A549 (cell line): ENCODE data around the gene DSCAML1. TPM values are rescaled to one million over a fixed set of nuclear protein-coding genes. Genes with fewer than 3 reads are reported as not detected.
A peak's percentile ranks its signal among the peaks of the same experiment; 100 is the strongest.

Experiments
- ATAC-seq, 2 experiments: fragments of 200-7000 bp in 1 of 2; fragments of >200 bp in 1 of 2; cut with Nextera tagmentation in 1 of 2; cut with Tn5 transposase in 1 of 2; 3 replicates each; pipeline versions ENCODE4 v1.8.0 to v1.9.1; 2018 to 2020; ENCODE audit warnings: mild to moderate bottlenecking in 1 of 2, moderate library complexity in 1 of 2
- CTCF ChIA-PET: fragments of 300-600 bp; sonication (Branson Sonifier 250); formaldehyde crosslinking; extraction: SDS; loops from one replicate; lab custom pipeline; 2021; ENCODE audit warnings: antibody characterized with exemption, inconsistent platforms; lab: Yijun Ruan, JAX
- POLR2A ChIA-PET: fragments of 350-600 bp; formaldehyde crosslinking; extraction: SDS; loops from one replicate; lab custom pipeline; 2021; ENCODE audit warnings: antibody characterized with exemption, inconsistent platforms; lab: Yijun Ruan, JAX
- DNase-seq, 2 experiments: peaks; one replicate each; pipeline versions ENCODE4 v3.0.0 to v3.0.0-alpha.2; 2011 to 2016; ENCODE audit warnings: low read depth in 1 of 2, low spot score in 1 of 2
- FAIRE-seq: peaks from 2 replicates; lab custom pipeline; 2011; peaks lifted over from hg19 to GRCh38; lab: Jason Lieb, UNC
- H3K27ac ChIP-seq, 2 experiments: fragments of >200 bp; sonication (Bioruptor Twin); formaldehyde crosslinking; 3 replicates each; pipeline ENCODE4 v1.5.1; 2016 to 2017
- H3K4me1 ChIP-seq: fragments of >200 bp; sonication (Bioruptor Twin); formaldehyde crosslinking; 3 replicates; pipeline ENCODE4 v1.6.1; 2016
- H3K4me2 ChIP-seq: fragments of >200 bp; sonication (Bioruptor Twin); formaldehyde crosslinking; 3 replicates; pipeline ENCODE4 v1.6.1; 2016
- H3K4me3 ChIP-seq: fragments of >200 bp; sonication (Bioruptor Twin); formaldehyde crosslinking; 3 replicates; pipeline ENCODE4 v1.5.1; 2016
- H3K9me3 ChIP-seq: fragments of >200 bp; sonication (Bioruptor Twin); formaldehyde crosslinking; 3 replicates; pipeline ENCODE4 v1.6.1; 2016
- BHLHE40 ChIP-seq: IDR thresholded peaks from 2 replicates; pipeline ENCODE4 v1.6.1; 2012; ENCODE audit warnings: low read depth, low read length, inconsistent platforms
- CBX2 ChIP-seq: fragments of 200-600 bp; sonication (generic); IDR thresholded peaks from 2 replicates; pipeline ENCODE4 v1.6.1; 2016; ENCODE audit warnings: low read depth, mild to moderate bottlenecking, borderline replicate concordance
- CBX8 ChIP-seq: fragments of 200-600 bp; sonication (generic); IDR thresholded peaks from 2 replicates; pipeline ENCODE4 v1.6.1; 2016
- CEBPB ChIP-seq, 2 experiments: fragments of >200 bp in 1 of 2; sonication (Bioruptor Twin) in 1 of 2; formaldehyde crosslinking in 1 of 2; IDR thresholded peaks; 2 replicates each; pipeline ENCODE4 v1.6.1; 2012 to 2016
- CHD2 ChIP-seq: fragments of 150-350 bp; IDR thresholded peaks from 2 replicates; pipeline ENCODE4 v1.6.1; 2014; ENCODE audit warnings: low read length; ENCODE audit not compliant: partially characterized antibody
- CTCF ChIP-seq: fragments of >200 bp; sonication (Bioruptor Twin); formaldehyde crosslinking; IDR thresholded peaks from 3 replicates; pipeline ENCODE4 v1.5.1; 2016
- EHMT2 ChIP-seq: fragments of 200-600 bp; sonication (generic); IDR thresholded peaks from 2 replicates; pipeline ENCODE4 v1.6.1; 2016; ENCODE audit warnings: antibody characterized with exemption, low read depth, mild to moderate bottlenecking, moderate library complexity
- EP300 ChIP-seq, 2 experiments: fragments of >200 bp; sonication (Bioruptor Twin); formaldehyde crosslinking; IDR thresholded peaks; 2 replicates in 1 of 2; 3 replicates in 1 of 2; pipeline ENCODE4 v1.6.1; 2016 to 2017
- ESRRA ChIP-seq: fragments of 150-350 bp; IDR thresholded peaks from 2 replicates; pipeline ENCODE4 v1.6.1; 2014; ENCODE audit warnings: mild to moderate bottlenecking, low read length, borderline replicate concordance
- FOSL2 ChIP-seq, 2 experiments: fragments of 450-650 bp in 1 of 2; fragments of >200 bp in 1 of 2; sonication (Bioruptor Twin) in 1 of 2; formaldehyde crosslinking; IDR thresholded peaks; 2 replicates each; pipeline versions ENCODE4 v1.5.0 to v1.6.1; 2016 to 2020; ENCODE audit warnings: mild to moderate bottlenecking in 1 of 2, moderate library complexity in 1 of 2
- HDAC2 ChIP-seq: fragments of 200-600 bp; sonication (generic); IDR thresholded peaks from 2 replicates; pipeline ENCODE4 v1.6.1; 2016
- HEYL ChIP-seq: fragments of 250-450 bp; sonication (Bioruptor Pico); IDR thresholded peaks from 2 replicates; pipeline ENCODE4 v1.8.0; 2021; ENCODE audit warnings: mild to moderate bottlenecking, moderate library complexity
- HOXB13 ChIP-seq: fragments of 250-450 bp; sonication (Bioruptor Pico); IDR thresholded peaks from 2 replicates; pipeline ENCODE4 v1.5.0; 2020; ENCODE audit warnings: low read depth, mild to moderate bottlenecking, moderate library complexity
- JUNB ChIP-seq: fragments of >200 bp; sonication (Bioruptor Twin); formaldehyde crosslinking; IDR thresholded peaks from 2 replicates; pipeline ENCODE4 v1.6.1; 2016
- KDM1A ChIP-seq: fragments of 200-600 bp; sonication (generic); IDR thresholded peaks from 2 replicates; pipeline ENCODE4 v1.6.1; 2016; ENCODE audit warnings: low read depth, mild to moderate bottlenecking
- KDM5A ChIP-seq: fragments of 200-600 bp; sonication (generic); IDR thresholded peaks from 2 replicates; pipeline ENCODE4 v1.6.1; 2016; ENCODE audit warnings: antibody characterized with exemption, mild to moderate bottlenecking
- MYC ChIP-seq: IDR thresholded peaks from 2 replicates; pipeline ENCODE4 v1.6.1; 2012; ENCODE audit warnings: mild to moderate bottlenecking, inconsistent platforms, low read length, improper control_type of control experiment, borderline replicate concordance
- NFE2L2 ChIP-seq: fragments of 150-350 bp; conservative IDR thresholded peaks from 2 replicates; pipeline ENCODE4 v1.6.1; 2014; ENCODE audit warnings: low read length
- NPAS2 ChIP-seq: fragments of 250-450 bp; sonication (Bioruptor Pico); IDR thresholded peaks from 2 replicates; pipeline ENCODE4 v1.8.0; 2022; ENCODE audit warnings: mild to moderate bottlenecking, moderate library complexity, borderline replicate concordance
- NR3C1 ChIP-seq: fragments of >200 bp; sonication (Bioruptor Twin); formaldehyde crosslinking; IDR thresholded peaks from 3 replicates; pipeline ENCODE4 v1.6.1; 2017
- PHF8 ChIP-seq: fragments of 200-600 bp; sonication (generic); IDR thresholded peaks from 2 replicates; pipeline ENCODE4 v1.6.1; 2016; ENCODE audit warnings: low read depth, mild to moderate bottlenecking, antibody characterized with exemption, moderate library complexity, borderline replicate concordance
- POLR2A ChIP-seq: IDR thresholded peaks from 2 replicates; pipeline ENCODE4 v1.6.1; 2012; ENCODE audit warnings: mild to moderate bottlenecking, low read length
- RAD21 ChIP-seq, 2 experiments: fragments of >200 bp in 1 of 2; sonication (Bioruptor Twin) in 1 of 2; formaldehyde crosslinking in 1 of 2; IDR thresholded peaks in 1 of 2; conservative IDR thresholded peaks in 1 of 2; 2 replicates in 1 of 2; 3 replicates in 1 of 2; pipeline ENCODE4 v1.6.1; 2012 to 2018; ENCODE audit warnings: inconsistent platforms in 1 of 2
- RCOR1 ChIP-seq: fragments of 150-350 bp; IDR thresholded peaks from 2 replicates; pipeline ENCODE4 v1.6.1; 2014; ENCODE audit warnings: antibody characterized with exemption, low read length, low read depth
- RNF2 ChIP-seq: fragments of 200-600 bp; sonication (generic); IDR thresholded peaks from 2 replicates; pipeline ENCODE4 v1.6.1; 2016; ENCODE audit warnings: low read depth, mild to moderate bottlenecking, antibody characterized with exemption, moderate library complexity, borderline replicate concordance
- SMC3 ChIP-seq: fragments of >200 bp; sonication (Bioruptor Twin); formaldehyde crosslinking; IDR thresholded peaks from 3 replicates; pipeline ENCODE4 v1.6.1; 2018; ENCODE audit warnings: inconsistent platforms
- TFCP2L1 ChIP-seq: fragments of 250-450 bp; sonication (Bioruptor Pico); IDR thresholded peaks from 2 replicates; pipeline ENCODE4 v1.5.0; 2021; ENCODE audit warnings: mild to moderate bottlenecking
- TP53 ChIP-seq: fragments of 250-450 bp; sonication (Bioruptor Pico); IDR thresholded peaks from 2 replicates; pipeline ENCODE4 v1.5.0; 2021; ENCODE audit warnings: mild to moderate bottlenecking, moderate library complexity
- ZC3H11A ChIP-seq: fragments of 450-650 bp; IDR thresholded peaks from 2 replicates; pipeline ENCODE4 v1.6.1; 2014; ENCODE audit warnings: antibody characterized with exemption, mild to moderate bottlenecking
- ZNF302 ChIP-seq: fragments of 250-450 bp; sonication (Bioruptor Pico); IDR thresholded peaks from 2 replicates; pipeline ENCODE4 v1.9.0; 2021; ENCODE audit warnings: inconsistent platforms, mild to moderate bottlenecking, moderate library complexity
- ZSCAN20 ChIP-seq: fragments of 250-450 bp; sonication (Bioruptor Pico); IDR thresholded peaks from 2 replicates; pipeline ENCODE4 v1.8.0; 2022; ENCODE audit warnings: mild to moderate bottlenecking, moderate library complexity
- WGBS: methylation state at CpG from one replicate; pipeline ENCODE4 v1.1.6; 2017; ENCODE audit errors: missing lambda C conversion rate; 5-methylcytosine and 5-hydroxymethylcytosine counted together
- polyA plus RNA-seq, 4 experiments: library from polyadenylated mRNA; depleted of rRNA in 3 of 4; stranded (reverse); fragments of >200 nt; fragmentation: RNase III in 1 of 4; extraction: RNeasy Plus Mini Kit Qiagen cat#74134 plus additional on column Dnase treatment in 1 of 4; gene quantifications; 2 replicates in 3 of 4; 3 replicates in 1 of 4; pipeline ENCODE4 v1.2.3, GENCODE V29; 2011 to 2017
- TF ChIP-seq, protein P1 (sequence below): fragments of 250-450 bp; sonication (Bioruptor Pico); IDR thresholded peaks from 2 replicates; pipeline ENCODE4 v1.5.0; 2021; ENCODE audit warnings: mild to moderate bottlenecking, moderate library complexity, borderline replicate concordance
- TF ChIP-seq, protein P2 (sequence below): fragments of 250-450 bp; sonication (Bioruptor Pico); IDR thresholded peaks from 2 replicates; pipeline ENCODE4 v1.5.0; 2020; ENCODE audit warnings: low read depth, mild to moderate bottlenecking, moderate library complexity

Gene DSCAML1
- polyA plus RNA-seq, 2 of the 4 experiments (the other 2 are of a cell fraction) = 0.12 to 0.31 TPM

DNA sequence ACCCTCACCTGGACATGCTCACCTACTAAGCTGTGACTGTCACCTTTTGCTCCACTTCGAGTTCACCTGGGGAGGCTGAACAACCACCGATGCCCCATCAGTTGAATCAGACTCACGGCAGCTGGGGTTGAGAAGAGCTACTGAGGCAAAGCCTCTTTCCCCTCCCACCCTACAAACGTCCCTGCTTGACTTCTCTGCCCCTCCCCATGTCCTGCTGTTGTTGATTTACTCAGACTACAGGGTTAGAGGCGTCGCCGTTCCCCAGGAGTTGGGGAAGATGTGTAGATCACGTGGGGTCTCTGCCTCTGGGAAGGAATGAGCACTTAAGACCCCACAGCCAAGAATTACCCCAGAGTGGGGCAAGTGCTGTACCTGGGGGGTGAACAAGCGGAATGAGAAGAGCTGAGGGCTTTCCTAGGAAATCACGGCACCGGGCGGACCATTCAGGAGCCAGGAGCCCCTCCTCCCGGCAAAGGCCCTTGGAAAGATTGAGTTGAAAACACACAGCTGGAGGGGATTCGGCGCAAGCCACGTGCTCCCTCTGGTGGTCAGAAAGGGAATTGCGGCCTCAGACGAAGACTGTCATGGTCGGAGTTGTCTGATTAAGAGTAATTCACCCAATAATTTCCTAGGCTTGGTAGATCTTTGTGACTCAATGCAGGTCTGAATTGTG, 20.5 kb upstream of the DSCAML1 start:
- TF ChIP-seq CBX8 = no peak
- TF ChIP-seq NFE2L2 = no peak
- TF ChIP-seq TP53 (CRISPR knock-in tag) = no peak
- peak; percentile 73 to 82 for TF ChIP-seq RAD21 (conservative IDR thresholded peaks at IDR 0.05 in 1 of 2, IDR thresholded peaks at IDR 0.05 in 1 of 2)
- TF ChIP-seq HOXB13 (CRISPR knock-in tag) = no peak
- TF ChIP-seq SMC3 = peak; percentile 77
- no peak for TF ChIP-seq BHLHE40
- TF ChIP-seq, protein P1, sequence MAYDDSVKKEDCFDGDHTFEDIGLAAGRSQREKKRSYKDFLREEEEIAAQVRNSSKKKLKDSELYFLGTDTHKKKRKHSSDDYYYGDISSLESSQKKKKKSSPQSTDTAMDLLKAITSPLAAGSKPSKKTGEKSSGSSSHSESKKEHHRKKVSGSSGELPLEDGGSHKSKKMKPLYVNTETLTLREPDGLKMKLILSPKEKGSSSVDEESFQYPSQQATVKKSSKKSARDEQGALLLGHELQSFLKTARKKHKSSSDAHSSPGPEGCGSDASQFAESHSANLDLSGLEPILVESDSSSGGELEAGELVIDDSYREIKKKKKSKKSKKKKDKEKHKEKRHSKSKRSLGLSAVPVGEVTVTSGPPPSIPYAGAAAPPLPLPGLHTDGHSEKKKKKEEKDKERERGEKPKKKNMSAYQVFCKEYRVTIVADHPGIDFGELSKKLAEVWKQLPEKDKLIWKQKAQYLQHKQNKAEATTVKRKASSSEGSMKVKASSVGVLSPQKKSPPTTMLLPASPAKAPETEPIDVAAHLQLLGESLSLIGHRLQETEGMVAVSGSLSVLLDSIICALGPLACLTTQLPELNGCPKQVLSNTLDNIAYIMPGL (CRISPR knock-in tag) = no peak
- no peak for TF ChIP-seq CHD2
- TF ChIP-seq EP300 (IDR thresholded peaks at IDR 0.05) = no peak
- no peak for TF ChIP-seq ESRRA
- no peak for TF ChIP-seq HDAC2
- TF ChIP-seq ZNF302 (CRISPR knock-in tag) = no peak
- peak; percentile 85 for TF ChIP-seq CTCF
- TF ChIP-seq RNF2 = no peak
- TF ChIP-seq RCOR1 = no peak
- TF ChIP-seq PHF8 = no peak
- TF ChIP-seq CBX2 = no peak
- no peak for TF ChIP-seq MYC
- TF ChIP-seq, all 56 proteins: peak for 3
- Histone ChIP-seq H3K9me3 (no peaks in the 10 kb centered on the region), H3K27ac (peak overlapping the region; percentile 73 to 75; a peak in 5 of 6 replicates), H3K4me3 (no peak overlapping the region), H3K4me2 (peak overlapping the region; percentile 53), H3K4me1 (peaks cover 41% of the 10 kb centered on the region)
- ATAC-seq (peak; percentile 48 to 81; a peak in 4 of 6 replicates), FAIRE-seq (no peak), DNase-seq (peak; percentile 58 to 70)
- POLR2A ChIA-PET = interaction anchor here (1.3 kb wide), 1 partner anchor 391 kb away, joined by 5 read pairs; no protein-coding TSS in a partner anchor
- 13% methylated on average over 13 of the region's 19 CpGs for WGBS
- CTCF ChIA-PET = interaction anchor here (0.6 to 7.8 kb wide), 21 partner anchors 10 to 481 kb away, joined by 3 to 158 read pairs (median 5); no protein-coding TSS in a partner anchor

GRCh38 chr11:117816846-117817367, 19.9 kb upstream of the DSCAML1 start:
- ChIA-PET POLR2A (interaction anchor here (1.3 kb wide), 1 partner anchor 391 kb away, joined by 5 read pairs; no protein-coding TSS in a partner anchor), CTCF (interaction anchor here (0.9 to 7.8 kb wide), 18 partner anchors 11 to 391 kb away, joined by 3 to 158 read pairs (median 6); no protein-coding TSS in a partner anchor)
- TF ChIP-seq NR3C1 (no peak), FOSL2 (IDR thresholded peaks at IDR 0.05) (no peak), FOSL2 (CRISPR knock-in tag; IDR thresholded peaks at IDR 0.05) (no peak), ZSCAN20 (CRISPR knock-in tag) (no peak), TFCP2L1 (no peak), KDM5A (no peak), HEYL (CRISPR knock-in tag) (no peak), KDM1A (no peak), EHMT2 (no peak), ZC3H11A (no peak), CHD2 (no peak), RCOR1 (no peak), HOXB13 (CRISPR knock-in tag) (no peak), POLR2A (no peak), CEBPB (IDR thresholded peaks at IDR 0.05) (no peak), RAD21 (conservative IDR thresholded peaks at IDR 0.05 in 1 of 2, IDR thresholded peaks at IDR 0.05 in 1 of 2) (no peak), JUNB (no peak), NPAS2 (CRISPR knock-in tag) (no peak)
- TF ChIP-seq, protein P2, sequence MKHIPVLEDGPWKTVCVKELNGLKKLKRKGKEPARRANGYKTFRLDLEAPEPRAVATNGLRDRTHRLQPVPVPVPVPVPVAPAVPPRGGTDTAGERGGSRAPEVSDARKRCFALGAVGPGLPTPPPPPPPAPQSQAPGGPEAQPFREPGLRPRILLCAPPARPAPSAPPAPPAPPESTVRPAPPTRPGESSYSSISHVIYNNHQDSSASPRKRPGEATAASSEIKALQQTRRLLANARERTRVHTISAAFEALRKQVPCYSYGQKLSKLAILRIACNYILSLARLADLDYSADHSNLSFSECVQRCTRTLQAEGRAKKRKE (CRISPR knock-in tag) = no peak
- Histone ChIP-seq H3K27ac (peak overlapping the region; percentile 73 to 75; a peak in 5 of 6 replicates), H3K9me3 (no peaks in the 10 kb centered on the region), H3K4me2 (peak overlapping the region; percentile 33; the same call in 1 of the 3 replicates), H3K4me1 (peaks cover 41% of the 10 kb centered on the region), H3K4me3 (no peak overlapping the region)
- ATAC-seq (no peak; a peak in 1 of 6 replicates), FAIRE-seq (no peak), DNase-seq (no peak)
- WGBS = 93% methylated on average over 5 of the region's 5 CpGs
